ENCODE data around the gene KRT3.
A peak's percentile ranks its signal among the peaks of the same experiment; 100 is the strongest.

The KRT3 gene

GRCh38 chr12:52741375-52742195 lies 54.3 kb downstream of the KRT3 start:
- Histone ChIP-seq H3K9me2 (replicated peaks; ENCODE audit: insufficient read depth, low read length) (no peaks in the 10 kb centered on the region), H3K4me3 (ENCODE audit: low read length) (no peak overlapping the region), H3K27me3 (replicated peaks; ENCODE audit: insufficient read depth, low read length) (peaks cover 16% of the 10 kb centered on the region; the same call in 1 of the 2 replicates), H3F3A (ENCODE audit: insufficient read depth, low read length) (no peaks in the 10 kb centered on the region), H3K79me2 (ENCODE audit: low read length) (no peaks in the 10 kb centered on the region), H3K27ac (ENCODE audit: low read length) (no peak overlapping the region), H3K36me3 (replicated peaks; ENCODE audit: insufficient read depth, low read length) (no peaks in the 10 kb centered on the region), H3K9me3 (replicated peaks; ENCODE audit: insufficient read depth, low read length) (no peaks in the 10 kb centered on the region), H3K4me2 (ENCODE audit: low read depth, low read length) (no peak overlapping the region), H3K4me1 (ENCODE audit: low read length) (no peaks in the 10 kb centered on the region), H4K20me1 (ENCODE audit: insufficient read depth, low read length) (no peaks in the 10 kb centered on the region), H3K9ac (ENCODE audit: low read length) (no peak overlapping the region), H2AFZ (ENCODE audit: low read length) (no peak overlapping the region)
- TF ChIP-seq EZH2 (optimal IDR thresholded peaks at IDR 0.05; ENCODE audit: low read depth, low read length) (no peak), CTCF (IDR thresholded peaks at IDR 0.05; ENCODE audit: low read length) (no peak), EZH2phosphoT487 (IDR thresholded peaks at IDR 0.05; ENCODE audit: low read length) (no peak)
- peak; percentile 74 for DNase-seq

- TF ChIP-seq EZH2 (optimal IDR thresholded peaks at IDR 0.05; ENCODE audit: low read depth, low read length) (no peak), CTCF (IDR thresholded peaks at IDR 0.05; ENCODE audit: low read length) (no peak), EZH2phosphoT487 (IDR thresholded peaks at IDR 0.05; ENCODE audit: low read length) (no peak)
- no peak overlapping the region for H3K4me2 ChIP-seq (ENCODE audit: low read depth, low read length)
Measured at GRCh38 chr12:52740584-52740983, 55.3 kb downstream of the KRT3 start.

DNA sequence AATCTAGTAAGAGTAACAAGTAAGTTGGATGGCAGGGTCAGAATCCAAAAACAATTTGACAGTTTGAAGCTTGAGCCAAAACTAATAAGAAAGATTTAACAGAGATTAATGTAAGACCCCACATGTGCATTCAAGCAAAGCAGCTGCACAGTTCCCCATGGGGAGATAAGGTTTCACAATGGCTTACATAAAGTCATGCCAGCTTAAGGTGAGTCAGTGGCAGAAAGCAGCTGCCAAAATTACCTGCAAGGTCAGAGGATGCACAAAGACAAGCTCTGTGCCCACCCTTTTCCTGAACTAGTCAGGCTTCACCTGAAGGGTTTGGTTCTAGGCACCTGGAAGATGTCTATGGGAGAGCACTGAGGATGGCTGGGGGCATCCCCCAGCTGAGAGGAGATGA lies 56.0 kb downstream of the KRT3 start:
- Histone ChIP-seq H3K36me3 (replicated peaks; ENCODE audit: insufficient read depth, low read length) (no peaks in the 10 kb centered on the region), H3K27me3 (replicated peaks; ENCODE audit: insufficient read depth, low read length) (no peaks in the 10 kb centered on the region; the same call in 1 of the 2 replicates), H3K27ac (ENCODE audit: low read length) (no peak overlapping the region), H4K20me1 (ENCODE audit: insufficient read depth, low read length) (no peaks in the 10 kb centered on the region), H3K9me3 (replicated peaks; ENCODE audit: insufficient read depth, low read length) (no peaks in the 10 kb centered on the region), H3K9ac (ENCODE audit: low read length) (no peak overlapping the region), H3K79me2 (ENCODE audit: low read length) (no peaks in the 10 kb centered on the region), H3K4me2 (ENCODE audit: low read depth, low read length) (no peak overlapping the region), H2AFZ (ENCODE audit: low read length) (no peak overlapping the region), H3K4me1 (ENCODE audit: low read length) (no peaks in the 10 kb centered on the region), H3F3A (ENCODE audit: insufficient read depth, low read length) (no peaks in the 10 kb centered on the region), H3K4me3 (ENCODE audit: low read length) (no peak overlapping the region), H3K9me2 (replicated peaks; ENCODE audit: insufficient read depth, low read length) (no peaks in the 10 kb centered on the region)
- DNase-seq: no peak
- TF ChIP-seq EZH2phosphoT487 (IDR thresholded peaks at IDR 0.05; ENCODE audit: low read length) (no peak), CTCF (IDR thresholded peaks at IDR 0.05; ENCODE audit: low read length) (no peak), EZH2 (optimal IDR thresholded peaks at IDR 0.05; ENCODE audit: low read depth, low read length) (no peak)

More at GRCh38 chr12:52740584-52740983, 55.3 kb downstream of the KRT3 start:
- Histone ChIP-seq H3K27ac (ENCODE audit: low read length) (no peak overlapping the region), H3K4me3 (ENCODE audit: low read length) (no peak overlapping the region), H4K20me1 (ENCODE audit: insufficient read depth, low read length) (no peaks in the 10 kb centered on the region), H3K4me1 (ENCODE audit: low read length) (no peaks in the 10 kb centered on the region), H3K9me2 (replicated peaks; ENCODE audit: insufficient read depth, low read length) (no peaks in the 10 kb centered on the region), H3K9ac (ENCODE audit: low read length) (no peak overlapping the region), H3K79me2 (ENCODE audit: low read length) (no peaks in the 10 kb centered on the region), H3F3A (ENCODE audit: insufficient read depth, low read length) (no peaks in the 10 kb centered on the region), H3K27me3 (replicated peaks; ENCODE audit: insufficient read depth, low read length) (peaks cover 6% of the 10 kb centered on the region; the same call in 1 of the 2 replicates), H3K36me3 (replicated peaks; ENCODE audit: insufficient read depth, low read length) (no peaks in the 10 kb centered on the region), H3K9me3 (replicated peaks; ENCODE audit: insufficient read depth, low read length) (no peaks in the 10 kb centered on the region), H2AFZ (ENCODE audit: low read length) (no peak overlapping the region)
- no peak for DNase-seq

Data from MM.1S (cell line).